Occipital lobe (tissue), 2 donors: ENCODE data around the gene CCNY. TPM values are rescaled to one million over a fixed set of nuclear protein-coding genes. Genes with fewer than 3 reads are reported as not detected.

Experiments
- DNase-seq: peaks from one replicate; lab custom pipeline; 2025; lab: John Stamatoyannopoulos, UW
- total RNA-seq: library from RNA; depleted of rRNA; stranded (reverse); fragments of >200 nt; gene quantifications from one replicate; pipeline ENCODE4 v1.2.3, GENCODE V29; 2014

The CCNY gene
- total RNA-seq, 1 donor from 2014 or later = 49.9 TPM

DNA sequence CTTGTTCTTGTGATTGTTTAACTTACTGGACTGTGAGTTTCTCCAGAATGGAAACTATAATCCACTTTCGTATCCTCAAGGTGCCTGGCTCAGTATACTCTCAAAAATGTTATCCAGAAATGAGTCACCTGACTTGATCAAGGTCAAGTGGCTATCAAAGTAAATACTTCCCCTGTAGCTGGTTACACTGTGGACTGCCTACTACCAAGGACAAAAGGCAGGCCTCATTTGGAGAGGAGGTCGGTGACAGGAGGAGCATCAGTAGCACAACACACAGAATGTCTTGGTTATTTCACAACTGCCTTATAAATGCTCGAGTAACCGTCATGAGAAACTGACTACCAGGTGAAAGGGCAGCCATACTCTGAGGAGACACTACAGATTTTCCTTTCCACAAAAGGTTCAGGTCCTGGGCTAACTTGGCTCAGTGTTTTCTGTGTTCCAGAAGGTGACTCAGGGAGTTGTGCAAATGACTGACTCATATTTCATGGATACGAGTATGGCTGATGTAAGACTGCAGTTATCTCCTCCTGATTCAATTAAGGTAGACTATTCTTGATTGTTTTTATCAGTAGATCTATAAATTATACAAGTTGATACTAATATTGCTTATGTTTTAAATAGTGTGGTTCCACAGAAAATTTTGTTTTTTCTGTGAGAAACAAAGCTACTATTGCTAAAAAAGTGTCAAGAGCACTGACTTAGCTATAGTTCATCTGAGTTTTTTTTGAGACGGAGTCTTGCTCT, 4.2 kb upstream of the CCNY start:
- no peak for DNase-seq

DNA sequence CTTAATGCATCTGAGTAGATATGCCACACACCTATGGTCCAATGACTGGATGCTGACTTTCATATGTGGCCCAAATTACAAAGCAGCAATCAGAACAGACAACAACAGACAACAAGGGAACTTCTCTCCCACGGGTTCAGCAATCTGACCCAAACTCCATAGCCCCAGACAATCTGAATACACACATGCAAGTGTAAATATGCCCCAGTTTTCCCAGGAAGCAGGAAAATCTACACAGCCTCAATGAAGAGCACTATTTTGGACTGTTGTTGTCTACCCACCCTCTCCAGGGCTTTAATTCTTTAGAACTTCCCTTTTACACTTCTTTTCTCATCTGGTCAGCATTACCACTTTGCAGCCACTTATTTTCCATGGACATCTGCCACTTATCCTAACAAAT, 2.0 kb upstream of the CCNY start:
- DNase-seq = no peak

DNA sequence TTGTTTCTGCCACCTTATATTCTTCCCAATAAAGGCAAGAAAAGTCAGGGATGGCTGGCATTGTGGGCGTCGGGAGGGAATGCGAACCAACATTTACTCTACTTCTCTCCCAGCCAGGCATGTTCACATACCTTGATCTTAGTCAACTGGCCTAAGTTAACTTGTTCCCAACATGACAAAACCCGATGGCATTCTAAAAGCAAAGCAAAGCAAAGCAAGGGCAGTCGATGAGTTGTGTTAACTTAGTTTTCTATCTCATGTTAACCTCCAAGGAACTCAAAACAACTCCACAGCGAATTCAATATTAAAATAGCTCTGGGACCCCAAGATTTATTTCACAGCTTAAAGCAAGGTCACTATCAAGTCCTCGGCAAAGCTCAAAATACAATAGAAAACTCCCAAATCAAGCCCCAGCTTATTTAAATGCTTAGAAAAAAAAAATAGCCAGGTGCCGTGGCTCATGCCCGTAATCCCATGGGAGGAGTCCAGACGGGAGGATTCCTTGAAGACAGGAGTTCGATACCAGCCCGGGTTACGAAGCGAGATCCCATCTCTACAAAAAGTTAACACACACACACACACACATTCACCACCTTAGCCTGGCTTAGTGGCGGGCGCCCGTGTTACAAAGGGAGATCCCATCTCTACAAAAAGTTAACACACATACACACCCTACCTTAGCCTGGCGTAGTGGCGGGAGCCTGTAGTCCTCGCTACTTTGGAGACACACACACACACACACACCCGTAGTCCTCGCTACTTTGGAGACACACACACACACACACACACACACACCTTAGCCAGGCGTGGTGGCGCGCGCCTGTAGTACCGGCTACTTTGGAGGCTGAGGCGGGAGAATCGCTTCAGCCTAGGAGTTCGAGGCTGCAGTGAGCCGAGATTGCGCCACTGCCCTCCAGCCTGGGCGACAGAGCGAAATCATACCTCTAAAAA, 901 bp upstream of the CCNY start:
- DNase-seq = no peak

- DNase-seq = no peak
Observed at GRCh38 chr10:35336921-35337823, 863 bp downstream of the CCNY start.

DNA sequence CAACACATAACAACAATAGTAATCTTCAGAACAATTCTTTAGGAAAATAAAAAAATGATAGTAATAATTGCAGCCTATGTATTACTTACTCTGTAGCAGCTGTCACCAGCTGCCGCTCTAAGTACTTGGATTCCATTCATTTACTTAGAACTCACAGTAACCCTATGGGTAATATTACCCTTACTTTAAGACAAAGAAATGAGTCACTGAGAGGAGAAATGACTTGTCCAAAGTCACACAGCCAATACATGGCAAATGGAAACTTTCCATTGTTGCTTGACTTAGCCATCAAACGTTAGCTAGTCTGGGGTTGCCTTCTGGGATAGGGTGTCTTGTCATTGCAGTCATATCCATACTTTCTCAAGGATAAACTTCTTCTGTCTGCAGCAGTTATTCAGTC, 3.6 kb downstream of the CCNY start:
- no peak for DNase-seq

GRCh38 chr10:35340975-35341374, 4.7 kb downstream of the CCNY start:
- no peak for DNase-seq

- DNase-seq = no peak
Observed at GRCh38 chr10:35341521-35341920, 5.2 kb downstream of the CCNY start.

DNA sequence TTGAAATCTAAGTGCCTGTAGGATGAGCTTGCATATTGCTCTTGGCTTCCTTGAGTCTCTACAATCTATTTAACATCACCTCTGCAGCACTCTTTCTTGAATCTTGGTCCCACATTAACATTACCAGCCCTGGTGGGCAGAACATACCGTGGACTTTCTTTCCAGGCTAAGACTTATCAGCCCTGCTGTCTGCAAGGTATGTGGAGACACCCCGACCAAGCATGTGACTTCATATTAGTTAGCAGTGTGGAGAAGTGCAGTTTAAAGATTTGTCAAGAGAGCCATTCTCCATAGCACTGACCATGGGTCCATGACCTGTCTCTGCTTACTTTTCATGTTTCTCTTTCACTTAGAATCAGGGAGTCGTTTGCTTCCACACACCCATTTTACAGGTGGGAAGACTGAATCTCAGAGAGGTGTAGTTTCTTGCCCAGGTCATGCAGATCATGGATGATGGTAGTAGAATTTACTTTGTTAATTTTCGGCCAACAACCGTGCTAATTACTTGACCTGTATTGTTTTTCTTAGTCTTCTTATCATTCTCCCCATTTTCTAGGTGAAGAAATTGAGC, 6.0 kb downstream of the CCNY start:
- DNase-seq = no peak

DNA sequence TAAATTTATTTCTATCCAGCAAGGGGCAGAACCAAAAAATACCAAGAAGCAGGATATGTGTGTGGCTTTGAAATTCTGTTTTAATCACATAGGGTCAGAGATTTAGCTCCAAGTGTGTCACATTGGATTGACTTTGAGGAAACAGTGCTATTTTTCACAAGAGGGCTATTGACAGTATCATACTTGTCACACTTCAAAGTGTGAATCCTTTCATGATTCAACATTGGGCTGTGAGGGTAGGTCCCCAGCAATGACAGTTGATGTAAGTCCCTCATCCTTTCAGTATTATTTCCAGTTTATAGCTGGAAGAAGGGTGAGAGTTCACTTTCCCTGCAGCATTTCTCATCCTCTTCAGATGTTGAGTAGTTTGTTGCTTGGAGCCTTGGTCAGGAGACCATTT, 7.4 kb downstream of the CCNY start:
- no peak for DNase-seq

DNA sequence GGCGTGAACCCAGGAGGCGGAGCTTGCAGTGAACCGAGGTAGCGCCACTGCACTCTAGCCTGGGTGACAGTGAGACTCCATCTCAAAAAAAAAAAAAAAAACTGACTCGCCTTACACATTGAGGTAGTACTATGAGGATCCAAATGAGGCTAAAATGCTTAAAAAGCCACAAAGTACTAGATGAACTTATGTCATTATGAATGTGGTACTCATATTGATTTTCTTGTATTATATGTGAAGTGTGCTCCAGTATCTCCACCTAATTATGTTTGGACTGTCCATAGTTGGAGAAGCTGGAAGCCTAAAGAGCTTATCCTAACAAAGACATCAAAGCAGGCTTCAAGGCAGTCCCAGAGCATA, 9.1 kb downstream of the CCNY start:
- no peak for DNase-seq

- no peak for DNase-seq
Observed at GRCh38 chr10:35346248-35346647, 9.9 kb downstream of the CCNY start.

GRCh38 chr10:35347121-35347562, 10.8 kb downstream of the CCNY start:
- DNase-seq = peak; percentile 32

DNA sequence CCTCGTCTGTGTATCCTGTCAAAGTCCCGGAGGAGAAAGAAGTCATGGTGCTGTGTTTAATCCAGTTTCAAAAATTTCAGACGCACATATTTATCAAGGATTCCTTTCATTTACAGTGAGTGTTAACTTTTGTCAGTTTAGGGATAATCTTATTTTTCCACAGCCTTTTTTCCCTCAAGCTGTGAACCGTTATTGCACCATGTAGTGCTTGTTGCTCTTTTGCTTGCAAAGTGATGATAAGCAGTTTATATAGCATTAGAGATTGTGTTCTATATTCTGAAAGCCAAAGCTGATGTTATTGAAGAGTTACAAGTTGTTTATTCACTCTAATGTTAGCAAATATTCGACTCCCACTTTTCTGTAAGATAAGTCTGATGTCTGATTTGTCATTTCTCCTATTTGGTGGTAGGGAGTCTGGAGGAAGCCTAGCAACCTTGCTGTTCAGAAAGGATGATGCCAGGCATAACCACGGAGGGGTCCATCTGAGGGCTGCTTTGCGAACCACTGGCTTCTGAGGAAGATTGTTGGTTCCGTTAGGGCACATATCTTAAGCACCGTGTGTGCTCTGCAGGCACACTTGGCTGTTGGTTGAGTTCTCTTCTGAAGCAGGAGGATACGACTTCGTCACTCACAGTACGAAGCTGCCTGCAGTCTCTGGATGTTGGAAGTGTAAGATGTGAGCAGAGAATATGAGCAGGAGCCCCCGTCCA, 11.7 kb downstream of the CCNY start:
- DNase-seq = no peak

GRCh38 chr10:35348609-35349388, 12.5 kb downstream of the CCNY start:
- no peak for DNase-seq

- no peak for DNase-seq
Observed at GRCh38 chr10:35349389-35349915, 13.1 kb downstream of the CCNY start.

DNA sequence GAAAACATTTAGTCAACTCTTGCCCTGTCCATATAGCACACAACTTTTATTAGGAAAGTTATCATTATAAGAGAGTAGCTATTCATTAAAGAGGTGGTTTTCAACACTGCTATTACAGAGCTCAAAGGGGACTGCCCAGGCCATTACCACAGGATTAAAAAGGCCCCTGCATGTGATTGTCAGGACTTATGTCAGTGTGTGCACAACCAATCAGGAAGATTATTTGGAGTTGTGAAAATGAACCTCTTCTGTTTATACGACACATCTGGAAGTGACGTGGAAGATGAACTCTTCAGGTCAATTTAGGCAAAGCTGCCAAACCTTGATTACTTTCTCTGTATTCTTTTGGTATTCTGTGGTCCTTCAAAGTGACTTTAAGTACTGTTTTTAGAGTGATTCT, 14.7 kb downstream of the CCNY start:
- DNase-seq = no peak

DNA sequence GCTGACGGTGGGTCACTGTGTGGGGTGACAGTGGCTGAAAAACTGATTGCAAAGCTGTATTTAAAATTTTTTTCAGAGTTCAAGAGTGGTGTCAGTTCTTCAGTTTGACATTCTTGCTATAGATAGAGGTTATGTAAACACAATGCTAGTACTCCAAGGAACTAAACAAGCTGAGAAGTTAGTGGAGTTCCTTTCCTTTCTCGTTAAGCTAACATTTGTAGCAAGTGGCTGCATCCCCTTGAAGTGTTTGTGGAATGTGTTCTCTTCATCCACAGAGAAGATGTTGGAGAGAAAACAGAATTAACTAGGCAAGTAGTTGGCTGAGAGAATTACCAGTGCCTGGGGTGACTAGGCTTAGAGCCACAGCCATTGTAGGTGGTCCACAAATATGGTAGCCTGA, 15.8 kb downstream of the CCNY start:
- DNase-seq = no peak

DNA sequence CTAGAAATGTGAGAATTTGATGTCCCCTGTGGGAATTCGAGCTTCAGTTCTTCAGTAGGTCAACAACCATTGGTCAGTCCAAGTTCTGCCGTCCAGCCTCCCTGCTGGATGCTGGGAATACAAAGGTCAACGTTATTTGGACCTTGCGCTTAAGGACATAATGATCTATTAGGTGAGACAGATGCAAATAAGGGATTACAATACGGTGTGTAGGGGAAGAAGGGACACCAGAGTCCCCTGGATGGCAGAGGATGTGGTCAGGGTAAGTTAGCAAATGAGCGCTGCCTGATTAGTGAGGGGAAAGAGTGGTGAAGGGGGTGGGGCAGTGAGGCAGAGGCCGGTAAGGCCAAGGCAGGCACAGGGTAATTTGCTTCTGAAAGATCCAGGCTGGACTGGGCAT, 16.2 kb downstream of the CCNY start:
- DNase-seq = no peak

- no peak for DNase-seq
Observed at GRCh38 chr10:35353395-35353794, 17.1 kb downstream of the CCNY start.

DNA sequence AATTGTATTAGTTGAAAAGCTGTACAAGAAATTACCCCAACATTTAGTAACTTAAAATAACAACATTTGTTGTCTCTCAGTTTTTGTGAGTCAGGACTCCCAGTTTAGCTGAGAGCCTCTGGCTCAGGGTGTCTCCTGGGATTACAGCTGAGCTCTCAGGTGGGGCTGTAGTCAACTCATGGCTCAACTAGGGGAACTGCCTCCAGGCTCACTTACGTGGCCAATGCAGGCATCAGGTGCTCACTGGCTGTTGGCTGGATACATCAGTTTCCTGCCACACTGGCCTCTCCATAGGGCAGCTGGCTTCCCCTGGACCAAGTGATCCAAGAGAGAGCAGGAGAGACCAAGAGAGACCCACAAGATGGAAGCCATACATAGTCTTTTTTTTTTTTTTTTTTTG, 17.5 kb downstream of the CCNY start:
- DNase-seq = no peak
